Mammary epithelial cell (primary cell): ENCODE data around the gene TRIM26.

Experiments
- EZH2 ChIP-seq: IDR thresholded peaks from 2 replicates; pipeline ENCODE4 v1.6.1; 2012; ENCODE audit warnings: low read length, inconsistent platforms, borderline replicate concordance
- TF ChIP-seq, protein P1 (sequence below), 2 donors: IDR thresholded peaks in 1 of 2; conservative IDR thresholded peaks in 1 of 2; 2 replicates each; pipeline ENCODE4 v1.5.1; 2011 to 2012; ENCODE audit warnings: inconsistent platforms in 2 of 2, low read length in 2 of 2, mild to moderate bottlenecking in 2 of 2, control low read depth in 1 of 2, low read depth in 1 of 2; ENCODE audit not compliant: insufficient read depth in 1 of 2; ENCODE audit errors: extremely low read depth in 1 of 2

GRCh38 chr6:30169658-30170614 is 43.3 kb downstream of the TRIM26 start:
- TF ChIP-seq, protein P1, sequence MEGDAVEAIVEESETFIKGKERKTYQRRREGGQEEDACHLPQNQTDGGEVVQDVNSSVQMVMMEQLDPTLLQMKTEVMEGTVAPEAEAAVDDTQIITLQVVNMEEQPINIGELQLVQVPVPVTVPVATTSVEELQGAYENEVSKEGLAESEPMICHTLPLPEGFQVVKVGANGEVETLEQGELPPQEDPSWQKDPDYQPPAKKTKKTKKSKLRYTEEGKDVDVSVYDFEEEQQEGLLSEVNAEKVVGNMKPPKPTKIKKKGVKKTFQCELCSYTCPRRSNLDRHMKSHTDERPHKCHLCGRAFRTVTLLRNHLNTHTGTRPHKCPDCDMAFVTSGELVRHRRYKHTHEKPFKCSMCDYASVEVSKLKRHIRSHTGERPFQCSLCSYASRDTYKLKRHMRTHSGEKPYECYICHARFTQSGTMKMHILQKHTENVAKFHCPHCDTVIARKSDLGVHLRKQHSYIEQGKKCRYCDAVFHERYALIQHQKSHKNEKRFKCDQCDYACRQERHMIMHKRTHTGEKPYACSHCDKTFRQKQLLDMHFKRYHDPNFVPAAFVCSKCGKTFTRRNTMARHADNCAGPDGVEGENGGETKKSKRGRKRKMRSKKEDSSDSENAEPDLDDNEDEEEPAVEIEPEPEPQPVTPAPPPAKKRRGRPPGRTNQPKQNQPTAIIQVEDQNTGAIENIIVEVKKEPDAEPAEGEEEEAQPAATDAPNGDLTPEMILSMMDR (conservative IDR thresholded peaks at IDR 0.05 in 1 of 2, IDR thresholded peaks at IDR 0.05 in 1 of 2; ENCODE audit: extremely low read depth in 1 of 2, insufficient read depth in 1 of 2, low read depth in 1 of 2, low read length in 2 of 2), result peak; percentile 85 to 90
- TF ChIP-seq EZH2, result no peak
